Suppressor macrophage (primary cell): Measurements from ENCODE around the gene ANKS4B.
A peak's percentile ranks its signal among the peaks of the same experiment; 100 is the strongest.
"Not testable (repeated sequence)": the region's sequence is repeated elsewhere in the genome, so short reads cannot be mapped to it uniquely, and the experiment has no call there.

Experiments
- DNase-seq, 4 experiments: peaks; one replicate each; pipeline ENCODE4 v3.0.0-alpha.2; 2020 to 2022

The ANKS4B gene

DNA sequence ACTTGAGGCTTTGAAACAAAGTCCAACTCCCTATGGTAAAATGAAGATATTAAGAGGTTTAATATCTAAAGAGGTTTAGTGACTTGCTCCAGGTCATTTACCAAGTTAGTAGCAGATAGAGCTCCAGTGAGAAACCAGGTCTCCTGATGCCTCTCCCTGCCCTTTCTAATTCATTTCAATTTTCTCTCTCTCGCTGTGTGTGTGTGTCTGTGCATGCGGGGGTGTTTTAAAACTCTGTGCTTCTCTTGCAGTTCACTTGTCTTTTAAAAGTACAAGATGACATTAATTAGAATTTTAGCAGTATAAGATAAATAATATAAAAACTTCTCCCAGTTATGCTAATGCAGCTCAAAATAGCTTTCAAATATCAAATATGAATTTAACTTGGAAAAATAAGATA is 13.9 kb upstream of the ANKS4B start:
- no peak for DNase-seq

DNA sequence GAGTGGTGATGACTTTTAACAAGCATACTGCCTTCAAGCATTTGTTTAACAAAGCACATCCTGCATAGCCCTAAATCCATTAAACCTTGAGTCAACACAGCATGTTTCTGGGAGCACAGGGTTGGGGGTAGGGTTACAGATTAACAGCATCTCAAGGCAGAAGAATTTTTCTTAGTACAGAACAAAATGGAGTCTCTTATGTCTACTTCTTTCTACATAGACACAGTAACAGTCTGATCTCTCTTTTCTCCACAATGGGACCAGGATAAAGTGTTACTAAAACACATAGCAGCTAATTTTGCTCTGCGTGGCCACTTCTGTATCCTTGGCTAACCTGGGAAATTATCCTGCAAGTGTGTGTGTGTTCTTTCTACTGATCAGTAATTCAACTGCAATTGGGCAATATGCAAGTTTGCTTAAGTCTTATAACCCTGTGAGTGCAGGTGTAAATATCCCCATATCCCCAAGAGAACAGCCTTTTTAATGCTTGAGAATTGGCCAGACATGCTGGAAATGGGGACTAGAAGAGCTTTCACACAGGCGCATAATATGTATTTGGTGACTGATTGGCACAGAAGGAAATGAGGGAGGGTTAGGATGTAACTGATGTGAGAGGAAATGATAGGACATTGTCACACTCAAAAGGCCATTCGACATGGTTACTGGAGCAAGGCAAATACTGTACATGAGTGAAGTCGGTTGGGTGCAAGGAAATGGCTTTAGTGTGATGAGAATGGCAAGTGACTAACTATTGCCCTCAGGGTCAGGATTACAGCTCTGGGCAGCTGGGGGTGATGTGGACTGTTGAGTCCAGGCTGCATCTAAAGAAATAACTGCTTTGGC is 10.8 kb upstream of the ANKS4B start:
- no peak for DNase-seq

- no peak for DNase-seq
Measured at GRCh38 chr16:21223787-21224186, 9.7 kb upstream of the ANKS4B start.

DNA sequence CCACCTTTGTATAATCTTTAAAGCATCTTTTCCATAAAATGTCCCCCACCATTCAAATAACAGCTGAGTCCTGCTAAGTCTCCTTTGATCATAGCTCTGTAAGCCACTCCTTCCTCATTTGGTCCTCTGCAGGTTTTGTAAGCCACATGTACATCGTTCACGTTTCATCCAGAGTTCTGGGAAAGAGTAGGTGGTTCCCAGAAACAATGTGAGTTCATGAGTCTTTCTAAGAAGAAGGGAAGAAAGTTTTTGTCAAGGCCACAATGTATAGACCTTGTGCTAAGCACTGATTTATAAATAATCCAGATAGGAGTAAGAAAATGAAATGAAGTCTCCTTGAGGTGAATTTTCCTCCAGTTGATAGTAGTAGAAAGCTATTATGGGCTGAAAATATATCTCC is 8.7 kb upstream of the ANKS4B start:
- DNase-seq: no peak

- DNase-seq: no peak
Measured at GRCh38 chr16:21226749-21227148, 6.8 kb upstream of the ANKS4B start.

GRCh38 chr16:21227866-21228265 is 5.6 kb upstream of the ANKS4B start:
- DNase-seq: peak in 2 of 4 experiments; percentile 9 to 34

- no peak for DNase-seq
Measured at GRCh38 chr16:21228361-21228872, 5.1 kb upstream of the ANKS4B start.

DNA sequence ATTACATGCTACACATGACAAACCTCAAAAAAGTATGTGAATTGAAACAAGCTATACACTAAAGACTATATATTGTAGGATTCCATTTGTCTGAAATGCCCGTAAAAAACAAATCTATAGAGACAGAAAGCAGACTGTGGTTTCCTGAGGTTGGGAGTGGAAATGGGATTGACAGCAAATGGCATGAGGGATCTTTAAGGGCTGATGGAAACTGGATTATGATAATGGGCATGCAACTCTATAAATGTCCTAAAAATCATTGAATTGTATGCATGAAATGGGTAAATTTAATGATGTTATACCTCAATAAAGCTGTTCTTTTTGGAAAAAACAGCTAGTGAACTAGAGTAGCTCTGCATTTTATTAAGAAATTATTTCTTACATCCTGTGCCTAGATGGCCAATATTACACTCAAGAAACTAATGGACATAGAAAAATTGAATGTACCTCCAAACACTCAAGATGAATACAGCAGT is 416 bp upstream of the ANKS4B start:
- DNase-seq: no peak

- no peak for DNase-seq
Measured at GRCh38 chr16:21235199-21235585, 1.7 kb downstream of the ANKS4B start.

GRCh38 chr16:21236831-21237230 is 3.3 kb downstream of the ANKS4B start:
- no peak for DNase-seq

DNA sequence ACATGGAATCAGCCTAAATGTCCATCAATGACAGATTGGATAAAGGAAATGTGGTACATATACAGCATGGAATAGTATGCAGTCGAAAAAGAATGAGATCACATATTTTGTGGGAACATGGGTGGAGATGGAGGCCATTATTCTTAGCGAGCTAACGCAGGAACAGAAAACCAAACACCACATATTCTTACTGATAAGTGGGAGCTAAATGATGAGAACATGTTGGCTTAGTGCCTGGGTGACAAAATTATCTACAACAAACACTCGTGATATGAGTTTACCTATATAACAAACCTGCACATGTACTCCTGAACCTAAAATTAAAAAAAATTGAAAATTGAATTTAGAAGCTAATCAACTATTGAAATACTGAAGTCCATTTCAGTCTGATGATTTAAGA is 6.1 kb downstream of the ANKS4B start:
- DNase-seq: no peak

DNA sequence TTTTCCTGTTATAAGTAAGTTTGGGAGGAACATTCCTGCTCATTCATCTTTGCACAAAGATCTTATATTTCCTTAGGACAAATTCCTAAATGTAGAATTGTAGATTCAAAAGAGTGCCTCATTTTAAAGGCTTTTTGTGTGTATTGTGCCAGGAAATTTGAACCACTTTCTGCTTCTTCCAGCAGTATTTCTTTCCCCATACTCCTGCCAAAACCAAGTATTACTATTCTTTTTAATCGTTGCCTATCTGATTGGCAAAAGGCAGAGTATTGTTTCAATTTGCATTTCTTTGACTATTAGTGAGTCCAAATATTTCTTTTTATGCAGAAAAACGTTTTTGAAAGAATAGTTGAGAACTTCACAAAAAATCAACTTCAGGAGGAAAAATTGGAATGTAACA is 9.3 kb downstream of the ANKS4B start:
- no peak for DNase-seq

DNA sequence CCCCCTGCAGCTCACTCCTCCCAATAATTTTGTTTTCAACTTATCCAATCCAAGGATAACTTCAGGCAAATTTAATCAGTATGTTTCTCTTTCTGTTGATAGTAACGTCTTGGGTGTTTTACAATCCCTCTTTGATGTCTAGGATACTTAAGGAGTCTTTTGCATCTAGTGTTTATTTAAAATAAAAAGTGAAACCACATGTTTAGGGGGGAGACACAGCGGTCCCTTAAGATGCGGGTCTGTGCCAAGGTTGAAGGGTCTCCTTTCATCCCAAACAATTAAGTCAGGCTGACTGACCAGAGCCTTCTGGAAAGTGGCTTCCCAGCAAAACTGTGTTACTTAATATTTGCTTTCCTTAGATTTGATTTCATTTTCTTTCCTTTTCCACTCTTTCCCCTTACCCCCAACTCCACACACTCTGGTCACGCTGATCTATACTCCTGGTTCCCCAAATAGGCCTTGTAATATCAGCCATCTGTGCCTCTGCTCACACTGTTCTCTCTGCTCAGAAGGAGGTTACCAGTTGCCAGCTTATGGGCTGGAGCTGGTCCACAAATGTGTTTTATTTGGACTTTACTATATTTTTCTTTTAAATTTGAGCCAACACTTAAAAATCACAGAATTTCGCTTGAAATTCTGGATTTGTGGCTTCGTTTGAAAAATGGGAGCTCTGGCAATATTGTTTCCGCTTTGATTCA is 11.2 kb downstream of the ANKS4B start:
- DNase-seq: no peak

GRCh38 chr16:21248179-21248578 is 14.7 kb downstream of the ANKS4B start:
- not testable (repeated sequence) for DNase-seq

- DNase-seq: no peak
Measured at GRCh38 chr16:21250072-21250923, 16.8 kb downstream of the ANKS4B start.

DNA sequence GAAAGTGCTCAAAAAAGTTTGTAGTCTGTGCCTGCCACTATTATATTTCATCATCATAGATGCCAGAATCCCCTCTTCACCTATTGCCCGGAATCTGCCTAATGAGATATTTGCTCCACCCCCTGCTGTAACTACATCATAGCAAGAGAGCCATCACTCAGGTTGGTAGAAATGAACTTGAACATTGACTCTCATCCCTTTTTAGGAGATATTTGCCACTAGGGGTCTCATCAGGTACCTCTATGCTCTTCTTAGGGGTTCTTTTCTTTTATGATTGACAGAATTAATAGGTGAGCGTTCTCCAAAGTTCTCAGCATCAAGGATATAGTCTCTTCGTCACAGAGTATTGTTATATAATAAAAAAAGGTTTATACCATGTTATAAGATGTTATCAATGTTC is 20.0 kb downstream of the ANKS4B start:
- no peak for DNase-seq

- DNase-seq: no peak
Measured at GRCh38 chr16:21256636-21257035, 23.1 kb downstream of the ANKS4B start.

GRCh38 chr16:21257284-21257683 is 23.8 kb downstream of the ANKS4B start:
- DNase-seq: no peak

DNA sequence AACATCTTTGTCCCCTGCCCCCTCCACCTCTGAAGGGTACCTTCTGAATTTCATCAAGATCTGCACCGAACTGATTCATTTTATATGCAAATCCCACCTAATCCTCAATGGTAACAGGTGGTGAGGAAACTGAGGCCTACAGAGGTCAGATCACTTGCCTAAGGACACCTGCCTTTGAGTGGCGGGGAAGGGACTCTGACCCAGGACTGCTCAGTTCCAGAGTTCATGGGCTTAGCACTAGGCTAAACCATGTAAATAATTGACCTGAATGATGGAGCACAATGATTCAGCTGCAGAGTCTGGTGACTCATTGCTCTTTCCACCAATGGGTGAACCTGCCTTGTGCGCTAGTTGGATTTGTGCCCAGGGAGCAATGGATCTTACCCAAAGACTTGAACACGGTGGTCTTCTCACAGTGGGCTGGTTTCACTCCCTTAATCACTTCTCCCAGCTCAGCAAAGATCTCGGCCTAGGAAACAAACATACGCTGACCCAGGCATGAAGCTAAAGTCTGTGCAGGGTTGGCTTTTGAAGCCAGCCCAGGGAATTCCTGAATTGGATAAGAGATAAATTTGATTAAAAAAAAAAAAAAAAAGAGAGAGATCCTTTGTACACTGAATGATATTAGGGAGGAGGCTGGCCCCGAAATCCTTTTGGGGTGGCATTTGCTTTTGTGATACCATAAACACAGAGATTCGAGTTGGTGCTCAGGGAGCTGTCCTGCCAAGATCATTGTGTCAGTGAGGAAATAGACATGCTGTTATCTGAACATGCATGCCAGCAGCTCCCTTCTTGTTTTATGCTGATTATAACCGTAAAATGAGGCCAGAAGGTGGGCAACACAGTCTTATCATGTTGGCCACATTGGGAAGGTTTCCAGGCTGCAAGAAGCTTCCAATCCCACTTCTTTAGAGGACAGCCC is 27.6 kb downstream of the ANKS4B start:
- DNase-seq: no peak

DNA sequence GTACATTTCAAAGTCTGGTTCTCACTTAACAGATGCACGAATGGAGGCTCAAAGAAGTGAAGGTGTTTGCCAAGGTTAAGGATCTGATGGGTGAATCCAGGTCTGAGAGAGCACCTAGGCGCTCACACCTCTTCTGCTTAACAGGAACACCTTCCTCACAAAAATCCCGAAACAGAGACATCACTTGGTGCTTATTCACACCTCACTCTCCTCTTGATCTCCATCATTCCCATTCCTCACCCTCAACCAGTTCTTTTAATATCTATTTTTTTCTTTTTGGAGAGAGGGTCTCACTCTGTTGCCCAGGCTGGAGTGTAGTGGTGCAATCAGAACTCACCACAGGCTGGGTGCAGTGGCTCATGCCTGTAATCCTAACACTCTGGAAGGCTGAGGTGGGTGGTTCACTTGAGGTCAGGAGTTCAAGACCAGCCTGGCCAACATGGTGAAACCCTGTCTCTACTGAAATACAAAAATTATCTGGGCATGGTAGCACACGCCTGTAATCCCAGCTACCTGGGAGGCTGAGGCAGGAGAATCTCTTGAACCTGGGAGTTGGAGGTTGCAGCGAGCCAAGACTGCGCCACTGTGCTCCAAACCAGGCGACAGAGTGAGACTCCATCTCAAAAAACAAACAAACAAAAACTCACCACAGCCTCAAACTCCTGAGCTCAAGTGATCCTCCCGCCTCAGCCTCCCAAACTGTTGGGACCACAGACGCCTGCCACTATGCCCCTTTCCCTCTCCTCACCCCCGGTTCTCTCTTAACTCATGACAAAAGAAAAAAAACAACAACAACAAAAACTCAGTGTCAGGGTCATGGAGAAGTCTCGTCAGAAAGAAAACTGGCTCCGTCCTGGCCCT is 29.5 kb downstream of the ANKS4B start:
- DNase-seq: no peak
